Measurements from ENCODE around the gene KRT3.

DNA sequence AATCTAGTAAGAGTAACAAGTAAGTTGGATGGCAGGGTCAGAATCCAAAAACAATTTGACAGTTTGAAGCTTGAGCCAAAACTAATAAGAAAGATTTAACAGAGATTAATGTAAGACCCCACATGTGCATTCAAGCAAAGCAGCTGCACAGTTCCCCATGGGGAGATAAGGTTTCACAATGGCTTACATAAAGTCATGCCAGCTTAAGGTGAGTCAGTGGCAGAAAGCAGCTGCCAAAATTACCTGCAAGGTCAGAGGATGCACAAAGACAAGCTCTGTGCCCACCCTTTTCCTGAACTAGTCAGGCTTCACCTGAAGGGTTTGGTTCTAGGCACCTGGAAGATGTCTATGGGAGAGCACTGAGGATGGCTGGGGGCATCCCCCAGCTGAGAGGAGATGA, 56.0 kb downstream of the KRT3 start:
- TF ChIP-seq, protein P1, sequence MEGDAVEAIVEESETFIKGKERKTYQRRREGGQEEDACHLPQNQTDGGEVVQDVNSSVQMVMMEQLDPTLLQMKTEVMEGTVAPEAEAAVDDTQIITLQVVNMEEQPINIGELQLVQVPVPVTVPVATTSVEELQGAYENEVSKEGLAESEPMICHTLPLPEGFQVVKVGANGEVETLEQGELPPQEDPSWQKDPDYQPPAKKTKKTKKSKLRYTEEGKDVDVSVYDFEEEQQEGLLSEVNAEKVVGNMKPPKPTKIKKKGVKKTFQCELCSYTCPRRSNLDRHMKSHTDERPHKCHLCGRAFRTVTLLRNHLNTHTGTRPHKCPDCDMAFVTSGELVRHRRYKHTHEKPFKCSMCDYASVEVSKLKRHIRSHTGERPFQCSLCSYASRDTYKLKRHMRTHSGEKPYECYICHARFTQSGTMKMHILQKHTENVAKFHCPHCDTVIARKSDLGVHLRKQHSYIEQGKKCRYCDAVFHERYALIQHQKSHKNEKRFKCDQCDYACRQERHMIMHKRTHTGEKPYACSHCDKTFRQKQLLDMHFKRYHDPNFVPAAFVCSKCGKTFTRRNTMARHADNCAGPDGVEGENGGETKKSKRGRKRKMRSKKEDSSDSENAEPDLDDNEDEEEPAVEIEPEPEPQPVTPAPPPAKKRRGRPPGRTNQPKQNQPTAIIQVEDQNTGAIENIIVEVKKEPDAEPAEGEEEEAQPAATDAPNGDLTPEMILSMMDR (IDR thresholded peaks at IDR 0.05; ENCODE audit: low read depth, low read length, poor library complexity, severe bottlenecking) = no peak
- no peak for TF ChIP-seq EZH2phosphoT487 (IDR thresholded peaks at IDR 0.05; ENCODE audit: borderline replicate concordance, low read length)

Measured in DOHH2 (cell line).